ENCODE data around the gene DAAM2. TPM values are rescaled to one million over a fixed set of nuclear protein-coding genes. Genes with fewer than 3 reads are reported as not detected.

DAAM2 gene
- total RNA-seq, 1 experiment from 2014 or later, result not detected

DNA sequence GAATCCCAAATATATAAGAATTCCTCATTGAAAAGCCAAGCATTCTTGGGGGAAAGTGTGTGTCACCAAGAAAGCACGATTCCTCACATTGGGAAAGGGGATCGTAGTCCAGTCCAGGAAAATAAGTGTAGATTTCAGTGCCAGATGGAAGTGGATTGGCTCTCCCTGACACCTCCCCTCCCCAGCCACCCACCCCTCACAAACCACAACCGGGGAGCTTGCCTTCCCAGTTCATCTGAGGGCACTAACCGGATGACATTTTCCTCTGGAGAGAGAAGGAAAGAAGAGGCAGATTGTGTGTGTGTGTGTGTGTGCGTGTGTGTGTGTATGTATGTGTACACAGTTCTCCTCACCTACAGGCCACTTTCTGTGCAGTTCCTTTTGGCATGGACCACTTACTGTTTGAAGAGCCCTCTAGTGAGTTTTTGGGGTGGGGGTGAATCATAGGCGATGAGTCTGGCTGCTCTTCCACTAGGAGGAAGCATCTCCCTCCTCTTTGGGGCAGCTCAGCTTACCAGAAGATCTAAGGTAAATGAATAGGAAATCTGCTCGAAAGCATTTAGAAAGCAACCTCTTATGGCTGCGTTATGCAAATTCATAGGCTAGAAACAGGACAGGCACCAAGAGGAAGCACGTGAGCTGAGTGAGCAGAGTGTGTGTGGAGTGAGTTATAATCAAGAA is 20.8 kb downstream of the DAAM2 start:
- no TSS peak for BruUV-seq (replicated peaks)
- Mint-ChIP-seq H3K4me3 (ENCODE audit: unreplicated experiment) (no peak overlapping the region), H3K27ac (ENCODE audit: low read depth, unreplicated experiment) (no peak overlapping the region), H3K9me3 (ENCODE audit: unreplicated experiment) (no peaks in the 10 kb centered on the region), H3K36me3 (ENCODE audit: insufficient read depth, unreplicated experiment) (no peaks in the 10 kb centered on the region), H3K27me3 (ENCODE audit: insufficient read depth, unreplicated experiment) (no peaks in the 10 kb centered on the region), H3K4me1 (ENCODE audit: insufficient read depth, unreplicated experiment) (no peaks in the 10 kb centered on the region)
- TF ChIP-seq, protein P1, sequence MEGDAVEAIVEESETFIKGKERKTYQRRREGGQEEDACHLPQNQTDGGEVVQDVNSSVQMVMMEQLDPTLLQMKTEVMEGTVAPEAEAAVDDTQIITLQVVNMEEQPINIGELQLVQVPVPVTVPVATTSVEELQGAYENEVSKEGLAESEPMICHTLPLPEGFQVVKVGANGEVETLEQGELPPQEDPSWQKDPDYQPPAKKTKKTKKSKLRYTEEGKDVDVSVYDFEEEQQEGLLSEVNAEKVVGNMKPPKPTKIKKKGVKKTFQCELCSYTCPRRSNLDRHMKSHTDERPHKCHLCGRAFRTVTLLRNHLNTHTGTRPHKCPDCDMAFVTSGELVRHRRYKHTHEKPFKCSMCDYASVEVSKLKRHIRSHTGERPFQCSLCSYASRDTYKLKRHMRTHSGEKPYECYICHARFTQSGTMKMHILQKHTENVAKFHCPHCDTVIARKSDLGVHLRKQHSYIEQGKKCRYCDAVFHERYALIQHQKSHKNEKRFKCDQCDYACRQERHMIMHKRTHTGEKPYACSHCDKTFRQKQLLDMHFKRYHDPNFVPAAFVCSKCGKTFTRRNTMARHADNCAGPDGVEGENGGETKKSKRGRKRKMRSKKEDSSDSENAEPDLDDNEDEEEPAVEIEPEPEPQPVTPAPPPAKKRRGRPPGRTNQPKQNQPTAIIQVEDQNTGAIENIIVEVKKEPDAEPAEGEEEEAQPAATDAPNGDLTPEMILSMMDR (IDR thresholded peaks at IDR 0.05; ENCODE audit: unreplicated experiment), result no peak
- ChIA-PET CTCF (interaction anchor here (0.6 to 0.7 kb wide), 2 partner anchors 22 to 465 kb away, joined by 3 read pairs; no protein-coding TSS in a partner anchor), POLR2A (no interaction called here)
- intact Hi-C loops (cut with micrococcal nuclease), result no loop called here
- DNase-seq (ENCODE audit: unreplicated experiment), result no peak

DNA sequence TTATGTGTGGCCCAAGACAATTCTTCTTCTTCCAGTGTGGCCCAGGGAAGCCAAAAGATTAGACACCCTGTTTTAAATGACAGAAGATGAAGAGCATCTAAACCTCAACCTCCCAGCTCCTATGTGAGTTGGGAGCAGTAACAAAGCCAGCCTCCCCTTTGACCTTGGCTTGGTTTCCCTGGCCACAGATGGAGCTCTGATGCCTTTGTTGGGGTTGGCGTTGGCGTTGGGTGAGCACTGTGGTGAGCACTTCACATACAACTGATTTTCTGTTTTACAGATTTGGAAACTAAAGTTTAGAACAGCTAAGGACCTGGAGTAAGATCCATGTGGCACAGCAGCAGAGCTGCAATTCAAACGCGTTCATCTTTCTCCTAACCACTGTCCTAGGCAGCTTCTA is 22.1 kb downstream of the DAAM2 start:
- BruUV-seq (replicated peaks), result no TSS peak
- ChIA-PET POLR2A (interaction anchor here (0.7 kb wide), 1 partner anchor 23 kb away, joined by 3 read pairs; no protein-coding TSS in a partner anchor), CTCF (no interaction called here)
- no peak overlapping the region for H3K4me3 Mint-ChIP-seq (ENCODE audit: unreplicated experiment)
- intact Hi-C loops (cut with micrococcal nuclease), result no loop called here
- H3K27me3 Mint-ChIP-seq (ENCODE audit: insufficient read depth, unreplicated experiment), result no peaks in the 10 kb centered on the region
- H3K4me1 Mint-ChIP-seq (ENCODE audit: insufficient read depth, unreplicated experiment), result no peaks in the 10 kb centered on the region
- H3K9me3 Mint-ChIP-seq (ENCODE audit: unreplicated experiment), result no peaks in the 10 kb centered on the region
- no peak for DNase-seq (ENCODE audit: unreplicated experiment)
- TF ChIP-seq, protein P1 (IDR thresholded peaks at IDR 0.05; ENCODE audit: unreplicated experiment), result no peak
- no peak overlapping the region for H3K27ac Mint-ChIP-seq (ENCODE audit: low read depth, unreplicated experiment)
- no peaks in the 10 kb centered on the region for H3K36me3 Mint-ChIP-seq (ENCODE audit: insufficient read depth, unreplicated experiment)

DNA sequence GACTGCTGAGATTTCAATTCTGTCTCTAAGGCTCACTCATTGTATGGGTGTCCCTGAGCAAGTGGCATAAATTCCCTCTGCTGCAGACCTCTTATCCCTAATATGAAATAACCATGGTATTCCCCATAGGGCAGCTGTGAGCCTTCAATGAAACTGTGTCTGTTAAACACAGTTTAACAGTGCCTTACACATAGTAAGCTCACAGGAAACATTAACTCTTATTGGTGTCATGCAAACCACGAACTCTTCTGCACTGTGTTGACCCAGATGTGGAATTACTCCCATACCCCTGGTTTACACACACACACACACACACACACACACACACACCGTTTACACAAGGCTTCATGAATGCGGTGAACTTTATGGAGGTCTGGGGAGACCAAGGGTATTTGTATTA is 23.2 kb downstream of the DAAM2 start:
- no peak for DNase-seq (ENCODE audit: unreplicated experiment)
- Mint-ChIP-seq H3K27ac (ENCODE audit: low read depth, unreplicated experiment) (no peak overlapping the region), H3K4me1 (ENCODE audit: insufficient read depth, unreplicated experiment) (no peaks in the 10 kb centered on the region), H3K9me3 (ENCODE audit: unreplicated experiment) (no peaks in the 10 kb centered on the region), H3K4me3 (ENCODE audit: unreplicated experiment) (no peak overlapping the region), H3K27me3 (ENCODE audit: insufficient read depth, unreplicated experiment) (no peaks in the 10 kb centered on the region), H3K36me3 (ENCODE audit: insufficient read depth, unreplicated experiment) (no peaks in the 10 kb centered on the region)
- ChIA-PET CTCF (interaction anchor here (0.6 to 0.7 kb wide), 2 partner anchors 642 to 1051 kb away, joined by 3 read pairs; no protein-coding TSS in a partner anchor), POLR2A (no interaction called here)
- no TSS peak for BruUV-seq (replicated peaks)
- TF ChIP-seq, protein P1 (IDR thresholded peaks at IDR 0.05; ENCODE audit: unreplicated experiment), result no peak
- intact Hi-C loops (cut with micrococcal nuclease), result no loop called here

DNA sequence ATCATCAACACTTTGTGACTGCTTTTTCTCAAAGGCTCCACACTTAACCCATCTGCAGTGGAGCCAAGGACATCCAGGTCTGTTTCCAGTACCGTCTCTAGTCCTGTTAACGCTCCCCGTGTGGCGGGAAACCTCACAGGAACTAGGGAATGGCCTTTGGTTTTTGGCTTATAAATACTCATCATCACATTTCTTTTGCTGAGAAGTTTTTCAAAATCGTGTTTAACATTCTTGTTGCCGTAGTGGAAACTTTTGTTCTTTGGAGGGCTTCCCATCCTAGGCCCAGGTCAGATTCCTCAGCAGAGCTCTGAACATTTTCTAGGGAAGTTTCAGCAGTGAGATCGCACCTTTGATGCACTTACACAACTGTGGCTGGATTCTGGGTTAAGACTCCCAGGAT is 24.6 kb downstream of the DAAM2 start:
- CTCF ChIA-PET, result no interaction called here
- BruUV-seq (replicated peaks), result no TSS peak

More for the DNA sequence above, 24.6 kb downstream of the DAAM2 start:
- TF ChIP-seq, protein P1 (IDR thresholded peaks at IDR 0.05; ENCODE audit: unreplicated experiment), result no peak
- Mint-ChIP-seq H3K27me3 (ENCODE audit: insufficient read depth, unreplicated experiment) (no peaks in the 10 kb centered on the region), H3K27ac (ENCODE audit: low read depth, unreplicated experiment) (no peak overlapping the region), H3K9me3 (ENCODE audit: unreplicated experiment) (no peaks in the 10 kb centered on the region), H3K4me1 (ENCODE audit: insufficient read depth, unreplicated experiment) (no peaks in the 10 kb centered on the region), H3K4me3 (ENCODE audit: unreplicated experiment) (no peak overlapping the region), H3K36me3 (ENCODE audit: insufficient read depth, unreplicated experiment) (no peaks in the 10 kb centered on the region)
- intact Hi-C loops (cut with micrococcal nuclease), result no loop called here
- DNase-seq (ENCODE audit: unreplicated experiment), result no peak
- POLR2A ChIA-PET, result no interaction called here
